NB4 (cell line): ENCODE results near the gene SHISAL2A.

Experiments used
- POLR2A ChIP-seq: IDR thresholded peaks from 2 replicates; pipeline ENCODE4 v1.6.1; 2011; ENCODE audit warnings: mild to moderate bottlenecking; ENCODE audit not compliant: insufficient read length; ENCODE audit errors: extremely low read depth
- TF ChIP-seq, protein P1 (sequence below): IDR thresholded peaks from one replicate; pipeline ENCODE4 v1.5.1; 2012; ENCODE audit warnings: low read depth, low read length

DNA sequence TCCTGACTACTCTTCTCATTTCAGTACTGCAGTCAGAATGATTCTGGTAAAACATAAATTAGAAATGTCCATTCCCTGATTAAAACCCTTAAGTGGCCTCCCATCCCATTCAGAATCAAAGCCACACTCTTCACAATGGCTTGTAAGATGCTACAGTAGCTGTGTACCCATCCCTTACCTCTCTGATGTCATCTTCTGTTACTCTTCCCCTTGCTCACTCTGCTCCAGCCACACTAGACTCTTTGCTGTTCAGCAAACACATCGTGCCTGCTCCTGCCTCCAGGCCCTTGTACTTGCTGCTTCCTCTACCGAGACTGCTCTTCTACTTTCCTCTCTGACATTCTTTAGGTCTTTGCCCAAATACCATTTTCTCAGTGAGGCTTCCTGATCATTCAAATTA is 35.1 kb upstream of the SHISAL2A start:
- no peak for TF ChIP-seq POLR2A
- TF ChIP-seq, protein P1, sequence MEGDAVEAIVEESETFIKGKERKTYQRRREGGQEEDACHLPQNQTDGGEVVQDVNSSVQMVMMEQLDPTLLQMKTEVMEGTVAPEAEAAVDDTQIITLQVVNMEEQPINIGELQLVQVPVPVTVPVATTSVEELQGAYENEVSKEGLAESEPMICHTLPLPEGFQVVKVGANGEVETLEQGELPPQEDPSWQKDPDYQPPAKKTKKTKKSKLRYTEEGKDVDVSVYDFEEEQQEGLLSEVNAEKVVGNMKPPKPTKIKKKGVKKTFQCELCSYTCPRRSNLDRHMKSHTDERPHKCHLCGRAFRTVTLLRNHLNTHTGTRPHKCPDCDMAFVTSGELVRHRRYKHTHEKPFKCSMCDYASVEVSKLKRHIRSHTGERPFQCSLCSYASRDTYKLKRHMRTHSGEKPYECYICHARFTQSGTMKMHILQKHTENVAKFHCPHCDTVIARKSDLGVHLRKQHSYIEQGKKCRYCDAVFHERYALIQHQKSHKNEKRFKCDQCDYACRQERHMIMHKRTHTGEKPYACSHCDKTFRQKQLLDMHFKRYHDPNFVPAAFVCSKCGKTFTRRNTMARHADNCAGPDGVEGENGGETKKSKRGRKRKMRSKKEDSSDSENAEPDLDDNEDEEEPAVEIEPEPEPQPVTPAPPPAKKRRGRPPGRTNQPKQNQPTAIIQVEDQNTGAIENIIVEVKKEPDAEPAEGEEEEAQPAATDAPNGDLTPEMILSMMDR: no peak
